Skeletal muscle satellite cell (primary cell): ENCODE results near the gene NANOS3.

ENCODE experiments used
- H3K27me3 ChIP-seq: 2 replicates; pipeline ENCODE4 v1.7.0; 2013; ENCODE audit warnings: low read length; ENCODE audit not compliant: control insufficient read depth, insufficient read depth
- H3K36me3 ChIP-seq: 2 replicates; pipeline ENCODE4 v1.7.0; 2013; ENCODE audit warnings: mild to moderate bottlenecking, control low read depth, low read length; ENCODE audit not compliant: insufficient read depth
- H3K4me1 ChIP-seq: 2 replicates; pipeline ENCODE4 v1.7.0; 2013; ENCODE audit warnings: low read length; ENCODE audit not compliant: control insufficient read depth, insufficient read depth
- H3K4me2 ChIP-seq: 2 replicates; pipeline ENCODE4 v1.7.0; 2013; ENCODE audit warnings: mild to moderate bottlenecking, low read length
- H3K4me3 ChIP-seq: 2 replicates; pipeline ENCODE4 v1.7.0; 2013; ENCODE audit warnings: low read length
- H3K9ac ChIP-seq: 2 replicates; pipeline ENCODE4 v1.7.0; 2013; ENCODE audit warnings: mild to moderate bottlenecking, low read depth, low read length, moderate library complexity
- H3K9me3 ChIP-seq: replicated peaks from 2 replicates; pipeline ENCODE4 v1.7.0; 2013; ENCODE audit warnings: mild to moderate bottlenecking, control low read depth, low read length

NANOS3 gene

DNA sequence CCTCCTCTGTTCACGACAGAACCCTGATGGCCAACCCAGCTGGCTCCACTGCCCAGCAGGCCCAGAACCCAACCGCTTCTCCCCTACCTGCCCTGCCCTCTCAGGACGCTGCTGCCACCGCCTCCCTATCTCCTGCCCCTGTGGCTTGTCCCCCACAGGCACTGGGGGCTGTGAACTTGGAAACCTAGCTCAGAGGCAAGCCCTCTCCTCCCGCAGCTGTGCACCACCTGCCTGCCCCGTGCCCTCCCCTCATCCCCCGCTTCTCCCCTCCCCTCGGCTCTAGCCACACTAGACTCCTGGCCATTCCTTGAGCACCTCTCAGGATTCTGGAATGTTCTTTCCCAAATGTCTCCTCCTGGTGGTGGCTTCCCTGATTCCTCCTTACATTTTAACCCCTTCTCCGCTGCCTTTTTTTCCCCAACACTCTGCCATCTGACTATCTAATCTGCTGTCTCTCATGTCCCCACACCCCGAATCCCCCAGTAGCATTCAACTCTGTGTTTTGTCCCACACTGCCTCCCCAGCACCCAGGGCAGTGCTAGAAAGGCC, 6.7 kb downstream of the NANOS3 start:
- H3K4me1 ChIP-seq = peaks cover 32% of the 10 kb centered on the region
- H3K9ac ChIP-seq = no peak overlapping the region
- no peak overlapping the region for H3K4me2 ChIP-seq
- no peaks in the 10 kb centered on the region for H3K36me3 ChIP-seq
- no peaks in the 10 kb centered on the region for H3K9me3 ChIP-seq
- H3K27me3 ChIP-seq = no peaks in the 10 kb centered on the region
- no peak overlapping the region for H3K4me3 ChIP-seq

DNA sequence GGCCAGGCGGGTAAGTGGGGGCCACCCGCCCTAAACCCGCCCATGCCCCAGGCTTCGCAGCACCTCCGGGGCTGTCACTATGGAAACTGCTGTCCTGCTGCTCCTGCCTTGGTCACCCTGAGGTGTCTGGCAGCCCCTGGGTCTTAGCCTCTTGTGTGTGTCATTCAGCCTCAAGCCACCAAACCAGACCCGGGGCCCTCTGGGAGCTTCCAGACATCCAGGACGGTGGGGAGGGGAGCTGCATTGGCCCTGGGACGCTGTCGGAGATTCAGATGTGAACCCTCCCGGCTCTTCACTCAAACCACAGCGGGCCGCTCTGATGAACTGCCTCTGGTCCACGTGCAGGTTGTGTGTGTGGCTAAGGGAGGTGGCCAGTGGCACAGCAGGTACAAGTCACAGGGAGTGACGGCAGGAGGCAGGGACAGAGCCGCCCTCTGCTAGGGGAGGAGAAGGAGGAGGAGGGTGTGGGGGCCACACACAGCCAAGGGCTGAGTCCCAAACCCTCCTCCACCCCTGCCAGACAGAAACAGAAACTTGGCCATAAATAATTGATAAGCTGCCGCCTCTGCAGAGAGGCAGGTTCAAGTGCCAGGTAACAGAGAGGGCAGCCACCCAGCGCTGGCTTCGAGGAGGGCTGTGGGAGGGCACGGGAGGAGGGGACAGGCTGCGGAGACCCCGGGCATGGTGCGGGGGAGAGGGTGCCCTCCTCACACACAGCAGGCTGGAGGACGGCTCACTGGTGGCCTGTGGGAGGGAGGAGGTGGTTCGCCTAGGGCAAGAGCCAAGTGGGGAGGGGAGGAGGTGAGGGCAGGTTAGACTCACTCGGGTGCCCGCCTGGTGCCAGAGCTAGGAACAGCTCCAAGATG, 8.0 kb downstream of the NANOS3 start:
- Histone ChIP-seq H3K27me3 (no peaks in the 10 kb centered on the region), H3K36me3 (no peaks in the 10 kb centered on the region), H3K9ac (no peak overlapping the region), H3K4me3 (no peak overlapping the region), H3K9me3 (no peaks in the 10 kb centered on the region), H3K4me1 (peaks cover 30% of the 10 kb centered on the region), H3K4me2 (no peak overlapping the region)

DNA sequence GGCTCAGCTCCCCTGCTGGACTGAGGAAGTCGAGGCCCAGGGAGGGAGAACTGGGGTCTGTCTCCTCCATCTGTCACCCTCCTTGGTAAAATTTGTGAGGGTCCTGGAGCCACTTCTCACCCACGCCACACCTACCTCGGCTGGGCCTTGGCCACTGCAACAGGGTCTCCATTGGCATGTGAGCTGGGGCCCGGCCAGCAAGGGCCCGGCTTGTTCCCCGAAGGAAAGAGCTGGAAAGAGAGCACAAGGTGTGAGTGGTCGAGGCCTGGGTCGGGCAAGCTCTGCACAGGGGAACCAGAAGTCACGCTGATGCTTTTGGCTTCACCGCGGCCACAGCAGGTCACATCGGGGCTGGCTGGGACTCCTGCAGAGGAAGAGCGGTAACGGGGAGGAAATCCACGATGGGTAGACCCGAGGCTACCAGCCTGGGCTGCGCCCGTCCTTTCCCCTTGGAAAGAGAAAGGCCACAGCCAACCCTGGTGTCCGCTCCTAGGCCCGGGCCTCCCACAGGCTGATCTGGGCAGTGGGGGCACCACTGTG, 9.0 kb downstream of the NANOS3 start:
- Histone ChIP-seq H3K9me3 (no peaks in the 10 kb centered on the region), H3K4me3 (no peak overlapping the region), H3K36me3 (no peaks in the 10 kb centered on the region), H3K9ac (no peak overlapping the region), H3K4me1 (peaks cover 23% of the 10 kb centered on the region), H3K4me2 (no peak overlapping the region), H3K27me3 (no peaks in the 10 kb centered on the region)

DNA sequence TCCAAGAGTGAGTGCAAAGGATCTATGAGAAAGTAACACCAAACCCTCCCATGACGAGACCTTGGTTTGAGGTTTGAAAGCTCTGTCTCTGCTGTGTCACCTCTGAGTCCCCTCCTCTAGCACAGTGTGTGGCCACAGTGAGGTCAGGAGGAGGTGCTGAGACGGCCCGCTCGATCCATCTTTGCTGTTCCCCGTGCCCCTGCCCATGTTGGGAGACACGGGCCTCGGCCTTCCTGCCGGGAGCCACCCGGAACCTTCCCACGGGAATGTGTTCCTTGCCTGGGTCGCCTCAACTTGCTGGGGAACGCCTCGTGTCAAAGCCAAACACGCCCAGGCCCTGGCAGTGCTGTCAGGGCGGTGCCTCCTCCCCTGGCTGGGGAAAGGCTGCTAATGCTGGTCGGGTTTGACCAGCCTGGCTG, 10.1 kb downstream of the NANOS3 start:
- Histone ChIP-seq H3K4me3 (no peak overlapping the region), H3K4me2 (no peak overlapping the region), H3K4me1 (peaks cover 11% of the 10 kb centered on the region), H3K9me3 (no peaks in the 10 kb centered on the region), H3K36me3 (no peaks in the 10 kb centered on the region), H3K27me3 (no peaks in the 10 kb centered on the region), H3K9ac (no peak overlapping the region)

DNA sequence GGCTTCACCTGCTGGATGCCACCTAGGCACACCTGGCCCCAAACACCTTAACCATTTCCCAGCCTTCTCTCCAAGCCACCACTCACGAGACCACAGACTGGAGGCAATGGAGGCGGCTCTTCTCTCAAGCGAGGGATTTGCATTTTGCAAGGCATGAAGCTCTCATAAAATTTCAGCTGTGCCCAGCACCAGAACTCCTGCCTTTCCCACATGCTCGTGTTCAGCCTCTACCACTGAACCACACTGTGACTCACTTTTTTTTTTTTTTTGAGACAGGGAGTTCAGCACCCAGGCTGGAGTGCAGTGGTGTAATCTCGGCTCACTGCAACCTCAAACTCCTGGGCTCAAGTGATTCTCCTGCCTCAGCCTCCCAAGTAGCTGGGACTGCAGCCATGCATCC, 10.6 kb downstream of the NANOS3 start:
- Histone ChIP-seq H3K36me3 (no peaks in the 10 kb centered on the region), H3K27me3 (no peaks in the 10 kb centered on the region), H3K4me3 (no peak overlapping the region), H3K4me2 (no peak overlapping the region), H3K4me1 (peaks cover 8% of the 10 kb centered on the region), H3K9me3 (no peaks in the 10 kb centered on the region), H3K9ac (no peak overlapping the region)

DNA sequence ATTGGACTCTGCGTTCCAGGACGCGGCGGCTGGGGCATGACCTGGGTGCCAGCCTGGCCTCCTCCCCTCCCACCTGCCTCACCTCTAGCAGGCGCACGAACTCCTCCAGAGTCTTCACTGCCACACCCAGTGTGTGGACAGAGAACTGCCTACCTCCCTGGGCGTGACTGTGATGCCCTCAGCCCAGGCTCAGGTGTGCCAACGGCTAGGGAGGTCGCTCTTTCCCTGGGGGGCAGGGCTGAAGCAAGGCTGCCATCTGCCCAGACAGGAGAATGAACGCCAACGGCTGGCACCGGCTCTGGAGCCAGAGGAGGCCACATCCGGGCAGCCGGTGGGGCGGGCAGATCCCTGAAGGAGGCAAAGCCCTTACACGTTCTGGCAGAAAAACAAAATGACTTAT, 11.3 kb downstream of the NANOS3 start:
- Histone ChIP-seq H3K4me2 (no peak overlapping the region), H3K4me1 (peaks cover 8% of the 10 kb centered on the region), H3K9me3 (no peaks in the 10 kb centered on the region), H3K4me3 (no peak overlapping the region), H3K9ac (no peak overlapping the region), H3K36me3 (no peaks in the 10 kb centered on the region), H3K27me3 (no peaks in the 10 kb centered on the region)

DNA sequence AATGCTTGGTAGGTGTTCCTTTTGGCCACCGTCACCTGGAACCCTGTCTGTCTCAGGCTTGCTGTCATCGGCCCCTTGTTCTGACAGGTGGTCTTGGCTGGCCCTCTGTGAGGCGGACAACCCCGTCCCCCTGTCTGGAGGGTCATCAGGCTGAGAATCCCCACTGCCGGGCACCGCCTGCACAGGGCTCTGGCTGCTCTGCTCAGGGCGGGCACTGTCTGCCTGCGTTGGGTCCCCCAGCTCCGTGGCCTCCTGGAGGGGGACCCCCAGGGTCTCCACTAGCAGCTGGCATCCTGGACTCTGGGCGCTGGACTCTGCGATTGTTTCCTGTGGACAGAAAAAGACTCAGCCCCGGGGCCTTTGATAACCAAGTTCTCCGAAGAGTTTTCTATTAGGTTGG, 13.2 kb downstream of the NANOS3 start:
- no peak overlapping the region for H3K9ac ChIP-seq
- H3K27me3 ChIP-seq = no peaks in the 10 kb centered on the region

DNA sequence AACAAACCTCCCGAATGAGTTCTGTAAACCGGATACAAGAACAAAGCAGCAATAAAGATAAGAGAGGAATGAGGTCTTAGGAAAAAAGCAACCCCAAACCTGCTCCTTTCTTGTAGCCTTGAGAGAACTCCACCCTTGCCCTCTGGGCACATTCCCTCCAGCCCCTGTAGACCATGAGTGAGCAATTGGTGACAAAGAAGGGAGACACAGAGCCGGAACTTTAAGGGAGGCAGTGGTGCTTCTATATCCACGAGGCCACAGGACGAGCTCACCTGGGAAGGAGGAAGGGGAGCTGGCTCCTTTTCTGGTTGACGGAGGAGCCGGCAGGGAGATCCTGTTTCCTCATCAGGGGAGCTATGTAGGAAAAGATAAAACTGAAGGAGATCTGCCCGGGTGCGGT, 15.9 kb downstream of the NANOS3 start:
- no peak overlapping the region for H3K9ac ChIP-seq
- no peak overlapping the region for H3K4me3 ChIP-seq
- H3K36me3 ChIP-seq = no peaks in the 10 kb centered on the region
- H3K4me2 ChIP-seq = no peak overlapping the region
- no peaks in the 10 kb centered on the region for H3K27me3 ChIP-seq
- no peaks in the 10 kb centered on the region for H3K4me1 ChIP-seq
- no peaks in the 10 kb centered on the region for H3K9me3 ChIP-seq

More for the DNA sequence above, 13.2 kb downstream of the NANOS3 start:
- H3K36me3 ChIP-seq = no peaks in the 10 kb centered on the region
- H3K4me1 ChIP-seq = peaks cover 8% of the 10 kb centered on the region
- H3K4me2 ChIP-seq = no peak overlapping the region
- H3K4me3 ChIP-seq = no peak overlapping the region
- H3K9me3 ChIP-seq = no peaks in the 10 kb centered on the region

DNA sequence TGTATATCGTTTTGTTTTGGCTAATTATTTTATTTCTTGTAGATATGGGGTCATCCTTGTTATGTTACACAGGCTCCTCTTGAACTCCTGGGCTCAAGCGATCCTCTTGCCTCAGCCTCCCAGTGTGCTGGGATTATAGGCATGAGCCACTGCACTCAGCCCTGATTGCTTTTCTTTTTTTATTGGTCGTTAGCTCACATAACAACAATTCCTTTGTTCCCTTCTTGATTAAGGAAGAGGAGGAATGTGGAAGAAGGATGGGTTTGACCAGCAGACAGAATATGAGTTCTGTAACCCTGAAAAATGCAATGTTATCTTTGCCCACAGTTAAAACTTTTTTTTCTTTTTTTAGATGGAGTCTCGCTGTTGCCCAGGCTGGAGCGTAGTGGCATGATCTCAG, 17.6 kb downstream of the NANOS3 start:
- Histone ChIP-seq H3K9me3 (no peaks in the 10 kb centered on the region), H3K9ac (no peak overlapping the region), H3K4me3 (no peak overlapping the region), H3K4me1 (no peaks in the 10 kb centered on the region), H3K4me2 (no peak overlapping the region), H3K27me3 (no peaks in the 10 kb centered on the region), H3K36me3 (no peaks in the 10 kb centered on the region)

DNA sequence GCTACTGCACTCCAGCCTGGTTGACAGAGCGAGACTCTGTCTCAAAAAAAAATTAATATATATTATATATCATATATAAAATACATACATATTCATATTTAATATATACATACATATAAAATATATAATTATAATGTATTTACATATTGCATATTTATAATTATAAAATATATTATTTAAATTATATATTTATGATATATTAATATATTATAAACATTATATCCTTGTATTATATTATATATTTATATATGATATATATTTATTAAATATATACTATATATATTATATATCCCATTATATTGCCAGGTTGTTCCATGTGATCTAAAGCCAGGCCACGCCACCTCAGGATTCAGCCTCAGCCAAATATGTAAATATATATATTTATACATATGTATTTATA, 19.3 kb downstream of the NANOS3 start:
- Histone ChIP-seq H3K27me3 (no peaks in the 10 kb centered on the region), H3K9ac (no peak overlapping the region), H3K4me3 (no peak overlapping the region), H3K36me3 (no peaks in the 10 kb centered on the region), H3K9me3 (no peaks in the 10 kb centered on the region), H3K4me2 (no peak overlapping the region), H3K4me1 (no peaks in the 10 kb centered on the region)

DNA sequence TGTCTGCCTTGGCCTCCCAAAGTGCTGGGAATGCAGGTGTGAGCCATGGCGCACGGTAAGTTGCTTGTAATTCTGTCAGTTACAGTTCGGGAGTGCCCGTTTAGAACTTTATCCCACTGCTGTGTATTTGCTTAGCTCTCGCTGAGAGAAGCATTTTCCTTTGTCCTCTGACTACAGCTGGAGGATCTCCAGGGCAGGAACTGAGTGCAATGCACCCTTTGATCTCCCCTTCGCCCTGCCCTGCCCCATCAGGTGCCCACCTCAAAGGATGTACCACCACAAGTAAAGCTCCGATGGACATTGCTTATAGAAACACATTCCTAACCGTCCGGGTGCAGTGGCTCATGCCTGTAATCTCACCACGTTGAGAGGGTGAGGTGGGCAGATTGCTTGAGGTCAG, 22.5 kb downstream of the NANOS3 start:
- Histone ChIP-seq H3K27me3 (no peaks in the 10 kb centered on the region), H3K9ac (no peak overlapping the region), H3K4me3 (no peak overlapping the region), H3K4me2 (no peak overlapping the region), H3K9me3 (no peaks in the 10 kb centered on the region), H3K36me3 (no peaks in the 10 kb centered on the region), H3K4me1 (no peaks in the 10 kb centered on the region)
